Measurements from ENCODE around the gene AARS2.

GRCh38 chr6:44310241-44310640, 2.9 kb downstream of the AARS2 start:
- TF ChIP-seq CTCF (IDR thresholded peaks at IDR 0.05) (no peak), POLR2A (IDR thresholded peaks at IDR 0.05) (no peak)

Measured in body of pancreas (tissue), 4 donors.